Progenitor cell of endocrine pancreas (in vitro differentiated cells): Measurements from ENCODE around the gene CORO2B. TPM values are rescaled to one million over a fixed set of nuclear protein-coding genes. Genes with fewer than 3 reads are reported as not detected.

Experiments used
- DNase-seq: peaks from one replicate; pipeline ENCODE4 v3.0.0; 2021; ENCODE audit warnings: low spot score; ENCODE audit not compliant: unreplicated experiment
- H3K27ac Mint-ChIP-seq: 2 replicates; pipeline ENCODE4 v1.8.0; 2021; ENCODE audit warnings: mild to moderate bottlenecking, moderate library complexity, mixed read lengths
- H3K27me3 Mint-ChIP-seq: 2 replicates; pipeline ENCODE4 v1.8.0; 2021; ENCODE audit warnings: mixed read lengths
- H3K36me3 Mint-ChIP-seq: 2 replicates; pipeline ENCODE4 v1.8.0; 2022; ENCODE audit warnings: mixed read lengths; ENCODE audit not compliant: insufficient read depth
- H3K4me1 Mint-ChIP-seq: 2 replicates; pipeline ENCODE4 v1.8.0; 2021; ENCODE audit warnings: low read depth, mixed read lengths
- H3K4me3 Mint-ChIP-seq: 2 replicates; pipeline ENCODE4 v1.8.0; 2021; ENCODE audit warnings: low read depth, mild to moderate bottlenecking, moderate library complexity, mixed read lengths
- H3K9me3 Mint-ChIP-seq: 2 replicates; pipeline ENCODE4 v1.8.0; 2021; ENCODE audit warnings: low read depth, mixed read lengths
- CTCF ChIP-seq: fragments of 200-600 bp; sonication (generic); IDR thresholded peaks from one replicate; pipeline ENCODE4 v1.5.0; 2021; ENCODE audit warnings: antibody characterized with exemption, mild to moderate bottlenecking; ENCODE audit not compliant: unreplicated experiment
- total RNA-seq: library from RNA; stranded (reverse); gene quantifications from 2 replicates; pipeline ENCODE4 v1.2.1, GENCODE V29; 2021

CORO2B gene
- total RNA-seq, 1 donor from 2014 or later: 1.5 TPM

DNA sequence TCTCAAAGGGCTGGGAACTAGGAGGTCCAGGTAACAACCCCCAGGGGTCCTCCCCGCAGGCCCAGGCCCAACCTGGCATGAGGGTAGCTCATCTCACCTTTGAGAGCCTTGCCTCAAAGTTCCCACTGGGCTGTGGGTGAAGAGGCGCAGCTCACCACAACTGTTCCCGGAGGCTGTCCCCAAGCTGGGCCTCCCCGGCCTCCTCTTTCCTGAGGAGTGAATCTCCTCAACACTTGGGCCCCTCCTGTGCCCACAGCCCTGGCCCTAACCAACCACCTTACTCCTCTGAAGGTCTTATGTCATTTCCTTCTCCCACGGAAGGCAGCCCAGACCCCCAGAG, 27.5 kb upstream of the CORO2B start:
- DNase-seq: no peak
- Mint-ChIP-seq H3K4me1 (no peaks in the 10 kb centered on the region), H3K36me3 (no peaks in the 10 kb centered on the region), H3K27me3 (peaks cover 37% of the 10 kb centered on the region), H3K27ac (no peak overlapping the region), H3K9me3 (no peaks in the 10 kb centered on the region), H3K4me3 (no peak overlapping the region)
- no peak for TF ChIP-seq CTCF

GRCh38 chr15:68552344-68552743, 26.4 kb upstream of the CORO2B start:
- no peaks in the 10 kb centered on the region for H3K4me1 Mint-ChIP-seq
- peaks cover 44% of the 10 kb centered on the region for H3K27me3 Mint-ChIP-seq
- no peaks in the 10 kb centered on the region for H3K9me3 Mint-ChIP-seq
- H3K27ac Mint-ChIP-seq: no peak overlapping the region
- H3K4me3 Mint-ChIP-seq: no peak overlapping the region
- H3K36me3 Mint-ChIP-seq: no peaks in the 10 kb centered on the region
- no peak for DNase-seq
- TF ChIP-seq CTCF: no peak

DNA sequence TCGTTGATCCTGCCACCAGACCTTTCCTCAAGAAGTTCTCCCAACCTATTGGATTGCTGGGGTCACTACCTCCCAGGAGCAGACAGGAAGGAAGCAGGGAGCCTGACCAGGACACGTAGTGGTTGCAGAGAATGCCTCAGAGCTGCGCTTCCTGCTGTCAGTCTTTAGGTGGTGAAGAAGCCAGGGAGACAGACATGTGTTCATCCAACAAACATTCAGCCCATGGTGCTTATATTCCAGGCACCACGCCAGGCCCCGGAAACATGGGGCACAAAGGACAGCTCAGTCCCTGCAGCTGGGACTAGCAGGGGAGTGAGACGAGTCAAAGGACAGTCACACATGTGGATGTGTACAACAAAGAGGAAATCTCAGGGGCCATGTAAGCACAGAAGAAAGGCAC, 26.0 kb upstream of the CORO2B start:
- no peaks in the 10 kb centered on the region for H3K9me3 Mint-ChIP-seq
- no peak overlapping the region for H3K4me3 Mint-ChIP-seq
- DNase-seq: no peak
- H3K36me3 Mint-ChIP-seq: no peaks in the 10 kb centered on the region
- no peak overlapping the region for H3K27ac Mint-ChIP-seq
- H3K4me1 Mint-ChIP-seq: no peaks in the 10 kb centered on the region
- peaks cover 48% of the 10 kb centered on the region for H3K27me3 Mint-ChIP-seq
- no peak for TF ChIP-seq CTCF

GRCh38 chr15:68553314-68553993, 25.3 kb upstream of the CORO2B start:
- TF ChIP-seq CTCF: no peak
- no peak for DNase-seq
- H3K4me3 Mint-ChIP-seq: no peak overlapping the region
- H3K36me3 Mint-ChIP-seq: no peaks in the 10 kb centered on the region
- H3K27ac Mint-ChIP-seq: no peak overlapping the region
- no peaks in the 10 kb centered on the region for H3K4me1 Mint-ChIP-seq
- H3K27me3 Mint-ChIP-seq: peaks cover 53% of the 10 kb centered on the region
- H3K9me3 Mint-ChIP-seq: no peaks in the 10 kb centered on the region

GRCh38 chr15:68553994-68554720, 24.6 kb upstream of the CORO2B start:
- H3K9me3 Mint-ChIP-seq: no peaks in the 10 kb centered on the region
- H3K4me3 Mint-ChIP-seq: no peak overlapping the region
- H3K4me1 Mint-ChIP-seq: peaks cover 7% of the 10 kb centered on the region
- no peak overlapping the region for H3K27ac Mint-ChIP-seq
- DNase-seq: peak; percentile 83
- peak; percentile 82 for TF ChIP-seq CTCF
- no peaks in the 10 kb centered on the region for H3K36me3 Mint-ChIP-seq
- H3K27me3 Mint-ChIP-seq: peaks cover 60% of the 10 kb centered on the region
